ENCODE data around the gene GTF3C1. TPM values are rescaled to one million over a fixed set of nuclear protein-coding genes. Genes with fewer than 3 reads are reported as not detected.

GTF3C1 gene
- total RNA-seq, 1 experiment from 2014 or later: 107 TPM

DNA sequence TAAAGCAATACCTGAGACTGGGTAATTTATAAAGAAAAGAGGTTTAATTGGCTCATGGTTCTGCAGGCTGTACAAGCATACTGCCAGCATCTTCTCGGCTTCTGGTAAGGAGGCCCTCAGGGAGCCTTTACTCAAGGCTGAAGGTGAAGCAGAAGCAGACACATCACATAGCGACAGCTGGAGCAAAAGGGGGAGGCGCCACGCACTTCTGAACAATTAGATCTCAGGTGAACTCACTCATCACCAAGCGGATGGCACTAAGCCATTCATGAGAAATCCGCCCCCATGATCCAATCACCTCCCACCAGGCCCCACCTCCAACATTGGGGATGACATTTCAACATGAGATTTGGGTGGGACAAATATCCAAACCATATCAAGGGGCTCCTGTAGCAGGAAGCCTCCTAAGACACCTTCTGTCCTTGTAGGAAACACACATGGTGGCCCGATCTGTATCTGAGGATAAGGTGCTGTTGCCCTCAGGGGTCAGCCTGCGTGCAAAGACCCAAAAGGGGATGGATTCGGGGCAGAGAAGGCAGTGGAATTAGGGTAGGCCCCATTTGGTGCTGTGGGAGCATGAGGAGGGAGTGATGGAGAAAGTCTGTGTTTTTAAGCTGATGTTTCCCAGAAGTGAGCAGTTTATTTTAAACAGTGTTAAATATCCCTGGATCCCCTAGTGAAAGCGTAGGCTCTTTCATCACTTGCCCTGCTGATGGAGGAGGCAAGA lies 124.8 kb downstream of the GTF3C1 start:
- Histone ChIP-seq H3K27me3 (ENCODE audit: control insufficient read depth, insufficient read depth, low read length) (no peaks in the 10 kb centered on the region), H3K36me3 (replicated peaks; ENCODE audit: control insufficient read depth, insufficient read depth, low read length) (no peaks in the 10 kb centered on the region), H3K4me3 (ENCODE audit: insufficient read depth, low read depth, low read length) (no peak overlapping the region)
- DNase-seq: no peak

DNA sequence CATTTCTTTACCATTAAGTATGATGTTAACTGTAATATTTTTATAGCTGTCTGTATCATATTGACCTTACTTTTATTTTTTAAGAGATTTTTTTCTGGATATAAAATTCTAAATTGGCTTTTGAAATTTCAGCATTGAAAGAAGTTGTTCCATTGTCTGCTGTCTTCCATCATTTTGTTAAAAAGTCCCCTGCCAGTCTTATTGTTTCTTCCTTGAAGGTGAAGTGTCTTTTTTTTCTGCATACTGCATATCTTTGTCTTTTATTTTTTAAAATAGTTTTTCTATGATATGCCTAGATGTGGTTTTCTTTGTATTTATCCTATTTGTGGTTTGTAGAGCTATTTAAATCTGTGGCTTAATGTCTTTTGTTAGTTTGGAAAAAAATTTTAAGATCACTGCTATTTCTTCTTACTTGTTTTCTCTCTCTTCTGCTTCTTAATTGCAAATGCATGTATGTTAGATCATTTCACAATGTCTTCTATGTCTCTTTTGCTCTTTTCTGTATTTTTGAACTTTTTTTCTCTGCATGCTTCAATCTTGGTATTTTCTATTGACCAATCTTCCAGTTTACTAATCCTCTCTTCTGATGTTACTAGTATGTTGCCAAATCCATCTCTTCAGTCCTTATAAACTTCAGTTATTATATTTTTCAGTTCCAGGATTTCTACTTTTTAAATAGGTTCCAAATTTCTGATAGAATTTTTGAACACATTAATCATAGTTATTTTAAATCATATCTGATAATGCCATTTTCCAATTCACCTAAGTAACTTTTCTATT lies 127.6 kb downstream of the GTF3C1 start:
- Histone ChIP-seq H3K4me3 (ENCODE audit: insufficient read depth, low read depth, low read length) (no peak overlapping the region), H3K27me3 (ENCODE audit: control insufficient read depth, insufficient read depth, low read length) (no peaks in the 10 kb centered on the region), H3K36me3 (replicated peaks; ENCODE audit: control insufficient read depth, insufficient read depth, low read length) (no peaks in the 10 kb centered on the region)
- no peak for DNase-seq

GRCh38 chr16:27417047-27417671 lies 132.6 kb downstream of the GTF3C1 start:
- Histone ChIP-seq H3K4me3 (ENCODE audit: insufficient read depth, low read depth, low read length) (no peak overlapping the region), H3K36me3 (replicated peaks; ENCODE audit: control insufficient read depth, insufficient read depth, low read length) (no peaks in the 10 kb centered on the region), H3K27me3 (ENCODE audit: control insufficient read depth, insufficient read depth, low read length) (no peaks in the 10 kb centered on the region)
- no peak for DNase-seq

GRCh38 chr16:27414788-27415431 lies 134.8 kb downstream of the GTF3C1 start:
- no peak for DNase-seq
- H3K27me3 ChIP-seq (ENCODE audit: control insufficient read depth, insufficient read depth, low read length): no peaks in the 10 kb centered on the region
- H3K4me3 ChIP-seq (ENCODE audit: insufficient read depth, low read depth, low read length): no peak overlapping the region
- no peaks in the 10 kb centered on the region for H3K36me3 ChIP-seq (replicated peaks; ENCODE audit: control insufficient read depth, insufficient read depth, low read length)

- no peaks in the 10 kb centered on the region for H3K36me3 ChIP-seq (replicated peaks; ENCODE audit: control insufficient read depth, insufficient read depth, low read length)
- no peak for DNase-seq
- H3K4me3 ChIP-seq (ENCODE audit: insufficient read depth, low read depth, low read length): no peak overlapping the region
- H3K27me3 ChIP-seq (ENCODE audit: control insufficient read depth, insufficient read depth, low read length): no peaks in the 10 kb centered on the region
These were observed 135.8 kb downstream of the GTF3C1 start for GRCh38 chr16:27413956-27414355.

- Histone ChIP-seq H3K27me3 (ENCODE audit: control insufficient read depth, insufficient read depth, low read length) (no peaks in the 10 kb centered on the region), H3K36me3 (replicated peaks; ENCODE audit: control insufficient read depth, insufficient read depth, low read length) (no peaks in the 10 kb centered on the region), H3K4me3 (ENCODE audit: insufficient read depth, low read depth, low read length) (no peak overlapping the region)
- no peak for DNase-seq
These were observed 139.0 kb downstream of the GTF3C1 start for GRCh38 chr16:27410761-27411160.

Other genes with a start within 250 kb of the GTF3C1 start
- 17.5 and 29.0 TPM in 2 replicates for gene IL4R, start 235.9 kb downstream of the GTF3C1 start, total RNA-seq (2014; rRNA removed; shearing (Covaris generic))
- gene IL21R, start 147.7 kb downstream of the GTF3C1 start, total RNA-seq (2014; rRNA removed; shearing (Covaris generic)): 0.07 and 0.73 TPM in 2 replicates
- 8.2 and 8.3 TPM in 2 replicates for gene KATNIP, start 231 bp upstream of the GTF3C1 start, total RNA-seq (2014; rRNA removed; shearing (Covaris generic))

Data from H7 (cell line).